GM19043 (cell line): ENCODE data around the gene CTXND1.

Experiments used
- ATAC-seq: cut with Tn5 transposase; IDR thresholded peaks from one replicate; pipeline ENCODE4 v1.9.1; 2021; ENCODE audit warnings: low read depth; ENCODE audit not compliant: unreplicated experiment

CTXND1 gene

GRCh38 chr15:80210611-80211573 is 41.1 kb downstream of the CTXND1 start:
- ATAC-seq: no peak

GRCh38 chr15:80208758-80209734 is 43.0 kb downstream of the CTXND1 start:
- no peak for ATAC-seq

GRCh38 chr15:80207887-80208286 is 44.1 kb downstream of the CTXND1 start:
- no peak for ATAC-seq

DNA sequence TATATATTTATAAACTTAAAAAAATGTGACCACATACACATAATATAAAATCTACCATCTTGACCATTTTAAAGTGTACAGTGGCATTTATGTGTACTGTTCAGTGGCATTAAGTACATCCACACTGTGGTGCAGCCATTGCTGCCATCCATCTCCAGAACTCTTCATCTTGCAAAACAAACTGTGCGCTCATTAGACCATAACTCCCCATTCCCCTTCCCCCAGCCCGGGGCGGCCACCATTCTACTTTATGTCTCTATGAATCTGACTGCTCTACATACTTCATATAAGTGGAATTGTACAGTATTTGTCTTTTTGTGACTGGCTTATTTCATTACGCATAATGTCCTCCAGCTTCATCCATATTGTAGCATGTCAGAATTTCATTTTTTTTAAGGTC is 47.8 kb downstream of the CTXND1 start:
- no peak for ATAC-seq

DNA sequence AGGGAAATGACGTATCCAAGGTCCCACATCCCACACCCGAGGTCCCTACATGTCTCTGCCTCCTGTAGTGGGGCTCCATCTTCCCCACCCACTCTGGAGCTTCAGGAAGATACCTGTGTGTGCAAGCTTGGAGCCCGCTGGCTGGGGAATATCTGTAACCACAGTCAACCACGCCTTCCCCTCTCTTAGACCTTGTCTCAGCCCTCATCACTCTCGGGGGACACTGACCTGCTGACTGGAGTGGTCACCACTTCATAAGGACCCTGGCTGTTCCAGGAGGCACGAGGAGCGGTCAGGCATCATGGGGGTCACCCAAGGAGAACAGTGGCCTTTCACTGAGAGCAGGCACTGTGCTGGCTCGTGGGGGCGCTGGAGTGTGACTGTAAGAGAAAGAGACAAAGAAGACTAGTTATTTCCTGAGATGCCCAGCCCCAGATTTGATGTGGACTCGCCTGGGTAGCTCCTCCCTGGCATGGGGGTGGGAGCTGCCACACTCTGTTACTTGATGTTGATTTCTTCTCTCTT is 48.6 kb downstream of the CTXND1 start:
- no peak for ATAC-seq

DNA sequence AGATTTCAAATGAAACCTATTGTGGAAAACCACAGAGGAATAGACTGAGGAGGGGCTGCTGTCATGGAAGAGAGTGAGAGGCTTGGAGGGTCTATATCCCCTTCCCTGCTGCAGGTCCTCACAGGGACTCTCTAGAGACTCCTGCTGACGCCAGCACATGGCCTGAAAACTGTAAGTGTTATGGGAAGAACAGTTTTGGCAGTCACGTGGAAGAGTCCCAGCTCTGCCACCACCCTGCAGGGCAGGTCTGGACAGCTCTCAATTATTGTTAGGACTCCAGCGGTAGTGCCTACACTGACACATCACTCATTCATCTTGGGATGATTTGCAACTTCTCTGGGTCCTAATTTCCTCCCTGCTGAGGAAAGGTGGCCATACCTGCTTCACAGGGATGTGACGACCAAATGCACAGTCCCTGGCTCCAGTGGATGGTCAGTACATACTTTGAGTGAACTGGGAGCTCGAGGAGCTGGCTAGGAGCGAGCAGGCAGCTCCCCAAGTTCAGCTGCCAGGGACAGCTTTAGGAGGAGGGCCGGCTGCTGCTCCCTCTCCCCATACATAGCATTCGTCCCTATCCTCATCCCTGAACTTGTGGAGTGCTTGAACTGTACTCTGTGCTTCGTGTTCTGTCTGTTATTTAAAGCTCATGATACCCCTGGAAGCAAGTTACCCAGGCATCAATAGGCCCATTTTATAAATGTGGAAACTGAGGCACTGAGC is 49.2 kb downstream of the CTXND1 start:
- ATAC-seq: no peak

- ATAC-seq: no peak
These were observed 50.0 kb downstream of the CTXND1 start for GRCh38 chr15:80202016-80202315.

DNA sequence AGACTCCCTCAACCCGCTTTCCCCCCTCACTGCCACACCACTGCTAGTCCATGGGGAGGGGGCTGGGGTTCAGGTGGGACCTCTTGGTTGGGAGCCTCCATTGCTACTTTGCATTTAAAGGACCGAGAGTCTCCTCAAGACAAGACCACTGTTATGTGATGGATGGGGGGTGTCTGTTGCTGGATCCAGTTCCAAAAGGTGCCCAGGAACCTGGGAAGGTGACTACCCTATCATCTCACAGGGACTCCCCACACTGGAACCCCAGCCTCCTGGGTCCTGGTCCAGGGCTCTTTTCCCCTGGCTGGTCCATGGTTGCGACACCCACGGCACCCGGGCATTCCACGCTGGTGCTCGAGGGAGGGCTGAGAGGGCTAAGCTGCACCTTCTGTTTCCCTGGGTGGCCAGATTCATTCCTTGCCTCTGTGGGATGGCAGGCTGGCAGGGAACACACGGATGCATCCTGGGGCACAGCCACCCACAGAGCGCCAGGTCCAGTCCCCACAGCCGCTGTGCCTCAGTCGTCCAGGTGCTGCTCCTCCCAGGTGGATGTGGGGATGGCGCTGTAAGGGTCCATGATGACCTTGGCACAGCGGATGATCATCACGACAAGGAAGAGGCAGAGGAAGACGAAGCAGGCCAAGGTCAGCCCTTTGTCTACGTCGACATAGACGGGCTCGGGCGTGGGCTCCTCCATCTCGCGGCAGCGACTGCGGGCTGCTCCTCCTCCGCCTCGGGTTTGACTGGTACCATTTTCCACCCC is 50.6 kb downstream of the CTXND1 start:
- no peak for ATAC-seq

- ATAC-seq: no peak
These were observed 52.1 kb downstream of the CTXND1 start for GRCh38 chr15:80199869-80200268.

GRCh38 chr15:80199366-80199765 is 52.6 kb downstream of the CTXND1 start:
- ATAC-seq: no peak

DNA sequence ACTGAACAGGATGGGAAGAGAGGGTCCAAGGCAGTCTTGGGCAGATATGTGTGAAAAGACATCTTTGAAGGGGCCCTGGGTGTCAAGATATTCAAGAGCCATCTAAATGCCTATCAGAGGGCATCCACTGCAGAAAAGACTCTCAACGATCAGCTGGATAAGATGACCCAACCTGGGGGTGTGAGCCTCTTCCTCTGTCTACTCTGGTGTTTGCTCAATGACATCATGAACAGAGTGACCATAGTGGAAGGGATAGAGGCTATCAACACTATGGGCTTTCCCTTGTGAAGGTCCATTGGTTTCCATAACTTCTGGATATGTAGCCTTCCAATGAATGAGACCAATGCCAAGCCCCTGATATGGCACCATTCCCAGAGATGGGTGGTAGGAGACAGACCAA is 57.1 kb downstream of the CTXND1 start:
- no peak for ATAC-seq

DNA sequence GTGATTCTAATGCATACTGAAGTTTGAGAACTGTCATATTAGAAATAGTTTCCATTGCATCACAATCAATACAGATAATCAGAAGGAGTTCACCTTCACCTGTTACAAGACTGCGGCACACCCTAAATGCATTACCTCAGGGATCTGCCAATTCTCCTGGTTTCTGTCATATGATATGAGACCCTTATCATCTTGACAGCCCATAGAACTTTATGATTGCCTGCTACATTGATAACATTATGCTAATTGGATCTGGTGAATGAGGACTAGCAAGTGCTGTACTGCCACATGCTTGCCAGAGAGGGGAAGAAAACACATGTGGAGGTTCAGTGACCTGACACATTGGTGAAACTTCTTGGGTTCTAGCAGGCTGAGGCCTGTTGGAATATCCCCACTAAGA is 57.8 kb downstream of the CTXND1 start:
- ATAC-seq: no peak

- ATAC-seq: no peak
These were observed 60.0 kb downstream of the CTXND1 start for GRCh38 chr15:80191897-80192595.

DNA sequence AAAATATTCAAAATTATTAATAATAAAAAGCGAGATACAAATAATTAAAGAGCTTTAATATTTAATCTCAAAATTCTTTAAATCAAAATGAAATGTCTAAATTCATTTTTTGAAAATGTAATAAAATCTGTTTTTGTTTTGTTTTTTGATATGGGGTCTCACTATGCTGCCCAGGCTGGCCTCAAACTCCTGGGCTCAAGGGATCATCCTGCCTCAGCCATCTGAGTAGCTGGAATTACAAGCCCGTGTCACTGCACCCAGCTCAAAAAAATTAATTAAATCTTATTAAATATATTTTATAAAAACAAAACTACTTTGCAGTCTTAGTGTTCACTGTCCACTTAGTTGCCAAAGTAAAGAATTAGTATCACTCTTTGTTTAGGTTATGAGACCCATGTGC is 60.8 kb downstream of the CTXND1 start:
- ATAC-seq: no peak

GRCh38 chr15:80188251-80188650 is 63.8 kb downstream of the CTXND1 start:
- no peak for ATAC-seq

DNA sequence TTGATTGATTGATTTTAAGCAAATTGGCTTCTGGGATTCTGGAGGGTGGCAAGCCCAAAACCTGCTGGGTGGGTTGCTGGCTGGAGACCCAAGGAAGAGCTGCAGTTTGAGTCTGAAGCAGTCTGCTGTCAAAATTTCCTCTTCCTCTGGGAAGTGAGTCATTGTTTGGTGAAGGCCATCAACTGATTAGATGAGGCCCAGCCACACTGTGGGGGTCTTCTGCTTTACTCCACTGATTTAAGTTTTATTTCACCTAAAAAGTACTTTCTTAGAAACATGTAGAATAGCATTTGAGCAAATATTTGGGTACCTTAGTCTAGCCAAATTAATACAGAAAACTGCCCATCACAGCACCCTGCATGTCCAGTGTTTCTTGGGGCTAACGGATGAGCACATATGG is 65.4 kb downstream of the CTXND1 start:
- ATAC-seq: no peak

DNA sequence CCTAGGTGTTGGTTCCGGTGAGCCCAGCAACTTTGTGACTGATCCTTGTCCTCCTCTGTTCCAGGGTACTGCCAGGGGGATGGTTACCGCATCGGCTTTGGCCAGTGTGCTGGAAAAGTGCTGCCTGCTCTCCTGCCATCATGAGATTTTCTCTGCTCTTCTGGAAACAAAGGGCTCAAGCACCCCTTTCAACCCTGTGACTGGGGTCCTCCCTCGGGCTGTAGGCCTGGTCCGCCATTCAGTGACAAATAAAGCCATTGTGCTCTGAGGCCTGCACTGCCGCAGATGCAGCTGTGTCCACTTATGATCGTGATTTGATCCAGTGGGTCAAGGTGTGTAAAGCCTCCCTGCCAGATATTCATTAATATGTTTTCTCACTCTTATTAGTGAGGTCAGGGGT is 65.9 kb downstream of the CTXND1 start:
- ATAC-seq: no peak

DNA sequence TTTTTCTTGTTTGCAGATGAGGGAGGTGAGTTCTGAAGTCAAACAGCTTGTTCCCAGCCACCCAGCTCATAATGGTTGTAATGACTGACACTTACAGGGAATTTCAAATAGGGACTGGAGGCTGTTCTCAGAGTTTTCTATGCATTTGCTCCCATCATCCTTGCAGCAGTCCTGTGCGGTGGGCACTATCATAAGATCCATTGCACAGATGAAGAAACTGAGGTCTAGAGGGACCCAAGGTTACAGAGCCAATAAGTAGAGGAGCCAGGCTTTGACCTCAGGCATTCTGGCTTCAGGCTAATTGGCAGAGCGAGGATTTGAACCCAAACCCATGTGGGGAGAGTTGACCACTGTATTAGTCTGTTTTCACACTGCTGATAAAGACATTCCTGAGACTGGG is 66.9 kb downstream of the CTXND1 start:
- no peak for ATAC-seq

GRCh38 chr15:80184554-80184953 is 67.5 kb downstream of the CTXND1 start:
- ATAC-seq: no peak
